ENCODE results near the gene TTLL9.
"Not testable (repeated sequence)": the region's sequence is repeated elsewhere in the genome, so short reads cannot be mapped to it uniquely, and the experiment has no call there.

The TTLL9 gene

GRCh38 chr20:31922588-31922987 lies 52.2 kb downstream of the TTLL9 start:
- no peak overlapping the region for H3K27ac Mint-ChIP-seq
- H3K4me1 Mint-ChIP-seq (ENCODE audit: low read depth): no peaks in the 10 kb centered on the region
- H3K27me3 Mint-ChIP-seq (ENCODE audit: low read depth): peaks cover 16% of the 10 kb centered on the region
- no peak overlapping the region for H3K4me3 Mint-ChIP-seq
- H3K36me3 Mint-ChIP-seq (ENCODE audit: low read depth): no peaks in the 10 kb centered on the region
- H3K9me3 Mint-ChIP-seq: no peaks in the 10 kb centered on the region

- peaks cover 7% of the 10 kb centered on the region for H3K27me3 Mint-ChIP-seq (ENCODE audit: low read depth)
- no peaks in the 10 kb centered on the region for H3K9me3 Mint-ChIP-seq
- H3K4me3 Mint-ChIP-seq: no peak overlapping the region
- no peaks in the 10 kb centered on the region for H3K4me1 Mint-ChIP-seq (ENCODE audit: low read depth)
- no peak overlapping the region for H3K27ac Mint-ChIP-seq
- H3K36me3 Mint-ChIP-seq (ENCODE audit: low read depth): no peaks in the 10 kb centered on the region
Observed at GRCh38 chr20:31923388-31924331, 53.2 kb downstream of the TTLL9 start.

GRCh38 chr20:31924561-31924960 lies 54.1 kb downstream of the TTLL9 start:
- H3K27ac Mint-ChIP-seq: no peak overlapping the region
- no peaks in the 10 kb centered on the region for H3K4me1 Mint-ChIP-seq (ENCODE audit: low read depth)
- no peaks in the 10 kb centered on the region for H3K9me3 Mint-ChIP-seq
- H3K4me3 Mint-ChIP-seq: no peak overlapping the region
- no peaks in the 10 kb centered on the region for H3K36me3 Mint-ChIP-seq (ENCODE audit: low read depth)
- H3K27me3 Mint-ChIP-seq (ENCODE audit: low read depth): peaks cover 6% of the 10 kb centered on the region

- no peak overlapping the region for H3K4me3 Mint-ChIP-seq
- H3K27ac Mint-ChIP-seq: no peak overlapping the region
- no peaks in the 10 kb centered on the region for H3K4me1 Mint-ChIP-seq (ENCODE audit: low read depth)
- no peaks in the 10 kb centered on the region for H3K9me3 Mint-ChIP-seq
- H3K36me3 Mint-ChIP-seq (ENCODE audit: low read depth): no peaks in the 10 kb centered on the region
- peaks cover 7% of the 10 kb centered on the region for H3K27me3 Mint-ChIP-seq (ENCODE audit: low read depth)
Observed at GRCh38 chr20:31925631-31926030, 55.2 kb downstream of the TTLL9 start.

- no peak overlapping the region for H3K27ac Mint-ChIP-seq
- H3K4me3 Mint-ChIP-seq: no peak overlapping the region
- no peaks in the 10 kb centered on the region for H3K4me1 Mint-ChIP-seq (ENCODE audit: low read depth)
- peaks cover 16% of the 10 kb centered on the region for H3K27me3 Mint-ChIP-seq (ENCODE audit: low read depth)
- no peaks in the 10 kb centered on the region for H3K9me3 Mint-ChIP-seq
- no peaks in the 10 kb centered on the region for H3K36me3 Mint-ChIP-seq (ENCODE audit: low read depth)
Observed at GRCh38 chr20:31926493-31926892, 56.1 kb downstream of the TTLL9 start.

- H3K27ac Mint-ChIP-seq: no peak overlapping the region
- H3K4me3 Mint-ChIP-seq: no peak overlapping the region
- H3K9me3 Mint-ChIP-seq: no peaks in the 10 kb centered on the region
- H3K27me3 Mint-ChIP-seq (ENCODE audit: low read depth): peaks cover 14% of the 10 kb centered on the region
- H3K4me1 Mint-ChIP-seq (ENCODE audit: low read depth): no peaks in the 10 kb centered on the region
- H3K36me3 Mint-ChIP-seq (ENCODE audit: low read depth): no peaks in the 10 kb centered on the region
Observed at GRCh38 chr20:31927627-31928159, 57.3 kb downstream of the TTLL9 start.

- peaks cover 10% of the 10 kb centered on the region for H3K27me3 Mint-ChIP-seq (ENCODE audit: low read depth)
- H3K9me3 Mint-ChIP-seq; H3K4me1 Mint-ChIP-seq (ENCODE audit: low read depth); H3K36me3 Mint-ChIP-seq (ENCODE audit: low read depth); H3K27ac Mint-ChIP-seq; H3K4me3 Mint-ChIP-seq: not testable (repeated sequence)
Observed at GRCh38 chr20:31929631-31930030, 59.2 kb downstream of the TTLL9 start.

GRCh38 chr20:31930779-31931178 lies 60.3 kb downstream of the TTLL9 start:
- Mint-ChIP-seq H3K27me3 (ENCODE audit: low read depth) (peaks cover 10% of the 10 kb centered on the region), H3K27ac (no peak overlapping the region), H3K4me1 (ENCODE audit: low read depth) (no peaks in the 10 kb centered on the region), H3K36me3 (ENCODE audit: low read depth) (no peaks in the 10 kb centered on the region), H3K9me3 (no peaks in the 10 kb centered on the region), H3K4me3 (no peak overlapping the region)

GRCh38 chr20:31933698-31934097 lies 63.3 kb downstream of the TTLL9 start:
- Mint-ChIP-seq H3K4me3 (no peak overlapping the region), H3K4me1 (ENCODE audit: low read depth) (no peaks in the 10 kb centered on the region), H3K36me3 (ENCODE audit: low read depth) (no peaks in the 10 kb centered on the region), H3K27me3 (ENCODE audit: low read depth) (peaks cover 10% of the 10 kb centered on the region), H3K9me3 (no peaks in the 10 kb centered on the region), H3K27ac (no peak overlapping the region)

GRCh38 chr20:31934491-31934890 lies 64.1 kb downstream of the TTLL9 start:
- Mint-ChIP-seq H3K36me3 (ENCODE audit: low read depth) (no peaks in the 10 kb centered on the region), H3K9me3 (no peaks in the 10 kb centered on the region)

GRCh38 chr20:31934968-31935764 lies 64.7 kb downstream of the TTLL9 start:
- H3K9me3 Mint-ChIP-seq: no peaks in the 10 kb centered on the region
- no peaks in the 10 kb centered on the region for H3K36me3 Mint-ChIP-seq (ENCODE audit: low read depth)
- no peak overlapping the region for H3K27ac Mint-ChIP-seq
- peaks cover 10% of the 10 kb centered on the region for H3K27me3 Mint-ChIP-seq (ENCODE audit: low read depth)
- no peaks in the 10 kb centered on the region for H3K4me1 Mint-ChIP-seq (ENCODE audit: low read depth)
- no peak overlapping the region for H3K4me3 Mint-ChIP-seq

More at GRCh38 chr20:31934491-31934890, 64.1 kb downstream of the TTLL9 start:
- Mint-ChIP-seq H3K4me3 (no peak overlapping the region), H3K27ac (no peak overlapping the region), H3K4me1 (ENCODE audit: low read depth) (no peaks in the 10 kb centered on the region), H3K27me3 (ENCODE audit: low read depth) (peaks cover 10% of the 10 kb centered on the region)

- Mint-ChIP-seq H3K27ac (no peak overlapping the region), H3K4me1 (ENCODE audit: low read depth) (no peaks in the 10 kb centered on the region), H3K36me3 (ENCODE audit: low read depth) (no peaks in the 10 kb centered on the region)
Observed at GRCh38 chr20:31936420-31936819, 66.0 kb downstream of the TTLL9 start.

GRCh38 chr20:31937820-31938219 lies 67.4 kb downstream of the TTLL9 start:
- H3K4me3 Mint-ChIP-seq: no peak overlapping the region
- H3K27ac Mint-ChIP-seq: no peak overlapping the region
- no peaks in the 10 kb centered on the region for H3K36me3 Mint-ChIP-seq (ENCODE audit: low read depth)
- H3K4me1 Mint-ChIP-seq (ENCODE audit: low read depth): no peaks in the 10 kb centered on the region
- H3K27me3 Mint-ChIP-seq (ENCODE audit: low read depth): no peaks in the 10 kb centered on the region
- no peaks in the 10 kb centered on the region for H3K9me3 Mint-ChIP-seq

More at GRCh38 chr20:31936420-31936819, 66.0 kb downstream of the TTLL9 start:
- H3K27me3 Mint-ChIP-seq (ENCODE audit: low read depth): peaks cover 2% of the 10 kb centered on the region
- H3K9me3 Mint-ChIP-seq: no peaks in the 10 kb centered on the region
- H3K4me3 Mint-ChIP-seq: no peak overlapping the region

- no peaks in the 10 kb centered on the region for H3K4me1 Mint-ChIP-seq (ENCODE audit: low read depth)
- H3K9me3 Mint-ChIP-seq: no peaks in the 10 kb centered on the region
- H3K27me3 Mint-ChIP-seq (ENCODE audit: low read depth): no peaks in the 10 kb centered on the region
- no peak overlapping the region for H3K27ac Mint-ChIP-seq
- H3K36me3 Mint-ChIP-seq (ENCODE audit: low read depth): no peaks in the 10 kb centered on the region
- H3K4me3 Mint-ChIP-seq: no peak overlapping the region
Observed at GRCh38 chr20:31939661-31940060, 69.2 kb downstream of the TTLL9 start.
